IMR-90 (cell line): ENCODE measurements around the gene PASD1. TPM values are rescaled to one million over a fixed set of nuclear protein-coding genes. Genes with fewer than 3 reads are reported as not detected.

Source experiments
- ATAC-seq: fragments of 200-7000 bp; cut with Tn5 transposase; 2 replicates; pipeline ENCODE4 v1.9.1; 2020; ENCODE audit warnings: low read depth, mild to moderate bottlenecking, moderate library complexity
- BruUV-seq: library from RNA; stranded (reverse); fragments of 400-500 nt; replicated peaks from 2 replicates; lab custom pipeline; 2021; lab: Mats Ljungman, UMichigan
- CTCF ChIA-PET: fragments of 300-600 bp; formaldehyde crosslinking; extraction: SDS; loops from one replicate; lab custom pipeline; 2021; ENCODE audit warnings: antibody characterized with exemption; lab: Yijun Ruan, JAX
- POLR2A ChIA-PET: fragments of 300-600 bp; sonication (Branson Sonifier 250); formaldehyde crosslinking; loops from one replicate; lab custom pipeline; 2022; ENCODE audit warnings: antibody characterized with exemption; ENCODE audit not compliant: unreplicated experiment; lab: Charles Lee
- DNase-seq: peaks from one replicate; pipeline ENCODE4 v3.0.0; 2013
- H2AFZ ChIP-seq: replicated peaks from 2 replicates; pipeline ENCODE3; 2013; ENCODE audit warnings: low read length, mild to moderate bottlenecking; ENCODE audit not compliant: poor library complexity
- H2AK5ac ChIP-seq: 2 replicates; pipeline ENCODE4 v1.6.1; 2013; ENCODE audit warnings: low read depth, low read length, inconsistent platforms
- H2AK9ac ChIP-seq: replicated peaks from 2 replicates; pipeline ENCODE3; 2013; ENCODE audit warnings: mild to moderate bottlenecking, low read depth, low read length, moderate library complexity; ENCODE audit not compliant: poor library complexity
- H2BK120ac ChIP-seq: 2 replicates; pipeline ENCODE4 v1.6.1; 2013; ENCODE audit warnings: low read depth, low read length, inconsistent platforms
- H2BK15ac ChIP-seq: 3 replicates; pipeline ENCODE4 v1.6.1; 2013; ENCODE audit warnings: low read depth, low read length, inconsistent platforms
- H2BK20ac ChIP-seq: 2 replicates; pipeline ENCODE4 v1.6.1; 2013; ENCODE audit warnings: low read depth, mild to moderate bottlenecking, inconsistent platforms, low read length, moderate library complexity
- H2BK5ac ChIP-seq: 2 replicates; pipeline ENCODE4 v1.6.1; 2013; ENCODE audit warnings: mild to moderate bottlenecking, low read depth, low read length, inconsistent platforms; ENCODE audit not compliant: poor library complexity, severe bottlenecking
- H3K14ac ChIP-seq: replicated peaks from 2 replicates; pipeline ENCODE4 v1.6.1; 2013; ENCODE audit warnings: low read depth, low read length, inconsistent platforms
- H3K18ac ChIP-seq: 2 replicates; pipeline ENCODE4 v1.6.1; 2013; ENCODE audit warnings: low read depth, low read length, control low read depth
- H3K23ac ChIP-seq: 2 replicates; pipeline ENCODE4 v1.6.1; 2013; ENCODE audit warnings: low read depth, low read length, inconsistent platforms
- H3K27ac ChIP-seq: 2 replicates; pipeline ENCODE4 v1.5.1; 2013; ENCODE audit warnings: mild to moderate bottlenecking, control low read depth, low read length; ENCODE audit not compliant: insufficient read depth
- H3K27me3 ChIP-seq: 2 replicates; pipeline ENCODE4 v1.6.1; 2013; ENCODE audit warnings: low read length; ENCODE audit not compliant: control insufficient read depth, insufficient read depth
- H3K36me3 ChIP-seq: 2 replicates; pipeline ENCODE4 v1.6.1; 2013; ENCODE audit warnings: low read length, mixed read lengths; ENCODE audit not compliant: control insufficient read depth, insufficient read depth
- H3K4ac ChIP-seq: 2 replicates; pipeline ENCODE4 v1.6.1; 2013; ENCODE audit warnings: low read depth, low read length, inconsistent platforms
- H3K4me1 ChIP-seq: 2 replicates; pipeline ENCODE4 v1.6.1; 2013; ENCODE audit warnings: low read length, mixed read lengths; ENCODE audit not compliant: control insufficient read depth, insufficient read depth
- H3K4me2 ChIP-seq: 2 replicates; pipeline ENCODE4 v1.6.1; 2013; ENCODE audit warnings: low read depth, mild to moderate bottlenecking, control low read depth, low read length, moderate library complexity
- H3K4me3 ChIP-seq: 2 replicates; pipeline ENCODE4 v1.5.1; 2013; ENCODE audit warnings: low read depth, mild to moderate bottlenecking, control low read depth, low read length, moderate library complexity; ENCODE audit not compliant: insufficient read depth
- H3K56ac ChIP-seq: 2 replicates; pipeline ENCODE4 v1.6.1; 2013; ENCODE audit warnings: low read length, inconsistent platforms; ENCODE audit not compliant: insufficient read depth; ENCODE audit errors: extremely low read depth
- H3K79me1 ChIP-seq, 2 experiments: 2 replicates each; pipeline ENCODE4 v1.6.1; 2013; ENCODE audit warnings: low read length in 2 of 2, inconsistent platforms in 1 of 2, low read depth in 1 of 2
- H3K9ac ChIP-seq: 2 replicates; pipeline ENCODE4 v1.6.1; 2013; ENCODE audit warnings: low read depth, low read length, control low read depth
- H3K9me1 ChIP-seq: 2 replicates; pipeline ENCODE4 v1.6.1; 2013; ENCODE audit warnings: low read length, inconsistent platforms; ENCODE audit not compliant: insufficient read depth
- H3K9me3 ChIP-seq: 2 replicates; pipeline ENCODE4 v1.6.1; 2013; ENCODE audit warnings: low read length; ENCODE audit not compliant: control insufficient read depth, insufficient read depth
- H4K20me1 ChIP-seq: 2 replicates; pipeline ENCODE4 v1.6.1; 2013; ENCODE audit warnings: low read length, inconsistent platforms; ENCODE audit not compliant: insufficient read depth
- H4K5ac ChIP-seq: 2 replicates; pipeline ENCODE4 v1.6.1; 2013; ENCODE audit warnings: mild to moderate bottlenecking, low read depth, low read length, control low read depth
- H4K8ac ChIP-seq, 2 experiments: 2 replicates each; pipeline ENCODE4 v1.6.1; 2013; ENCODE audit warnings: low read depth in 2 of 2, low read length in 2 of 2, control low read depth in 1 of 2, inconsistent platforms in 1 of 2
- H4K91ac ChIP-seq: 2 replicates; pipeline ENCODE4 v1.6.1; 2013; ENCODE audit warnings: low read depth, low read length, inconsistent platforms; ENCODE audit not compliant: insufficient read depth
- MXI1 ChIP-seq: IDR thresholded peaks from 2 replicates; pipeline ENCODE4 v1.6.1; 2012; ENCODE audit warnings: low read depth, mild to moderate bottlenecking, low read length, moderate library complexity, borderline replicate concordance
- POLR2A ChIP-seq: IDR thresholded peaks from 2 replicates; pipeline ENCODE4 v1.6.1; 2012; ENCODE audit warnings: mild to moderate bottlenecking, low read depth, low read length
- WGBS, 2 experiments: methylation state at CpG; one replicate each; pipeline versions ENCODE4 v1.1.5 to v1.1.7; 2013; ENCODE audit warnings: missing lambda C conversion rate in 2 of 2; ENCODE audit not compliant: insufficient read length in 1 of 2; ENCODE audit errors: extremely low coverage in 2 of 2; 5-methylcytosine and 5-hydroxymethylcytosine counted together
- dilution Hi-C: fragments of 300-500 bp; cut with HindIII; formaldehyde crosslinking; loops from one replicate; pipeline ENCODE4 v1.14.3; 2018; ENCODE audit warnings: low sequenced_read_pairs; ENCODE audit not compliant: unreplicated experiment
- in situ Hi-C: fragments of 300-500 bp; cut with MboI; formaldehyde crosslinking; loops from 3 replicates; pipeline ENCODE4 v1.14.3; 2019; ENCODE audit warnings: low sequenced_read_pairs, inconsistent platforms, mixed read lengths
- intact Hi-C: fragments of 100-400 bp; cut with micrococcal nuclease; formaldehyde crosslinking; loops from 2 replicates; pipeline ENCODE4 v1.10.0; 2022
- polyA plus RNA-seq, 3 experiments: library from polyadenylated mRNA; depleted of rRNA; stranded (reverse); fragments of >200 nt; gene quantifications; 2 replicates each; pipeline ENCODE4 v1.2.3, GENCODE V29; 2012; ENCODE audit warnings: low replicate concordance in 1 of 3
- total RNA-seq: library from RNA; depleted of rRNA; stranded (reverse); fragments of >200 nt; gene quantifications from 2 replicates; pipeline ENCODE4 v1.2.3, GENCODE V29; 2012

The PASD1 gene
- total and polyA plus RNA-seq, 2 of the 4 experiments (the other 2 are of a cell fraction): not detected

DNA sequence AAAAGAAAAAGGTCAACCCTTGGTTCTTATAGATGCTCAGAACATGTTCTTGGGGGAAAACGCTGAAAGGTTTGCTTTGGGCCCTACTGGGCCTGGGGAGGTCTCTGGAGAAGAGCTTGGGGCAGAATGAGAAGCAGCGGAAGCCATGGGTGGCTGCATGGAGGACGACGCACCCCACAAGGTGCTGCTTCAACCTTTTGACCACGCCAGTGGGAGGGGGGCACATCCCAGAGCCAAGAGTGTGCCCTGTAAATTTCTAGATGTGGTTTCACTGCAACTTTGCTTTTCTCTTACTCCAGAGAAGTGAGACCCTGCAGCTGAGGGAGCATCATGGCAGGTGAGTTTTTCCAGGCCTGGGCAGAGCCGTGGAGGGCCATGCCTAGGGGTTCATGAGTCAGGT, 135.0 kb downstream of the PASD1 start:
- Histone ChIP-seq H2BK15ac (no peak overlapping the region), H3K27me3 (no peaks in the 10 kb centered on the region), H3K79me1 (no peaks in the 10 kb centered on the region), H2AK9ac (no peak overlapping the region), H3K4ac (no peak overlapping the region), H3K9me3 (peaks cover 16% of the 10 kb centered on the region; the same call in 1 of the 2 replicates), H3K56ac (no peak overlapping the region), H3K14ac (no peak overlapping the region), H3K9ac (no peak overlapping the region), H2BK20ac (no peak overlapping the region), H2AFZ (no peak overlapping the region), H4K91ac (no peak overlapping the region), H2AK5ac (no peak overlapping the region), H4K20me1 (no peaks in the 10 kb centered on the region), H3K36me3 (no peaks in the 10 kb centered on the region), H3K4me3 (no peak overlapping the region), H3K4me2 (no peak overlapping the region), H4K8ac (no peak overlapping the region), H3K4me1 (no peaks in the 10 kb centered on the region), H3K18ac (no peak overlapping the region), H4K5ac (no peak overlapping the region), H3K27ac (no peak overlapping the region), H3K9me1 (no peaks in the 10 kb centered on the region), H3K23ac (no peak overlapping the region), H2BK120ac (no peak overlapping the region), H2BK5ac (no peak overlapping the region)
- DNase-seq (no peak), ATAC-seq (no peak)
- ChIA-PET CTCF (no interaction called here), POLR2A (no interaction called here)
- in situ Hi-C loops (loop anchor here (25.0 kb wide), 1 partner anchor 536 kb away; no protein-coding TSS in a partner anchor), intact Hi-C loops (no loop called here), dilution Hi-C loops (no loop called here)
- no TSS peak for BruUV-seq
- TF ChIP-seq POLR2A (no peak), MXI1 (no peak)
- 26% methylated on average over 4 of the region's 6 CpGs; no CpG with 5 or more reads in 1 of the 2 experiments for WGBS, 2 experiments
